K562 (cell line): ENCODE measurements around the gene PRXL2B. TPM values are rescaled to one million over a fixed set of nuclear protein-coding genes. Genes with fewer than 3 reads are reported as not detected.

Experiments used
- ATAC-seq: fragments of 200-7000 bp; cut with Tn5 transposase; 3 replicates; pipeline ENCODE4 v1.9.1; 2020; ENCODE audit warnings: moderate library complexity
- BruUV-seq: library from RNA; stranded (reverse); fragments of 400-500 nt; replicated peaks from 2 replicates; lab custom pipeline; 2021; lab: Mats Ljungman, UMichigan
- CTCF ChIA-PET: fragments of 300-600 bp; formaldehyde crosslinking; extraction: SDS; loops from one replicate; lab custom pipeline; 2021; ENCODE audit warnings: low intra/inter-chr PET ratio; lab: Yijun Ruan, JAX
- POLR2A ChIA-PET: fragments of 300-600, 350-650 bp; sonication (Branson Sonifier 250); formaldehyde crosslinking; extraction: SDS; loops from one replicate; lab custom pipeline; 2021; ENCODE audit warnings: antibody characterized with exemption, inconsistent platforms; lab: Yijun Ruan, JAX
- DNase-seq, 4 experiments: peaks; one replicate each; pipeline versions ENCODE4 v3.0.0 to v3.0.0-alpha.2; 2011 to 2018; ENCODE audit warnings: low spot score in 3 of 4, mixed read lengths in 3 of 4; ENCODE audit errors: extremely low read depth in 1 of 4
- FAIRE-seq: peaks from 2 replicates; lab custom pipeline; 2011; peaks lifted over from hg19 to GRCh38; lab: Jason Lieb, UNC
- H2AFZ ChIP-seq: 2 replicates; pipeline ENCODE4 v1.6.0; 2011; ENCODE audit warnings: low read depth, low read length, control low read depth, inconsistent platforms
- H3K27ac ChIP-seq: fragments of 200-600 bp; 3 replicates; pipeline ENCODE4 v1.8.0; 2011; ENCODE audit warnings: low read depth, mild to moderate bottlenecking, control low read depth, inconsistent platforms, low read length, moderate library complexity, mixed read lengths; ENCODE audit errors: extremely low read depth
- H3K27me3 ChIP-seq, 2 experiments: fragments of 300-600 bp in 1 of 2; 2 replicates in 1 of 2; 3 replicates in 1 of 2; pipeline versions ENCODE4 v1.6.0 to v1.8.0; 2011; ENCODE audit warnings: inconsistent platforms in 2 of 2, low read length in 2 of 2, mild to moderate bottlenecking in 1 of 2, mixed read lengths in 1 of 2, moderate library complexity in 1 of 2; ENCODE audit not compliant: control insufficient read depth in 2 of 2, insufficient read depth in 2 of 2
- H3K36me3 ChIP-seq: fragments of 300-600 bp; 3 replicates; pipeline ENCODE4 v1.8.0; 2011; ENCODE audit warnings: mild to moderate bottlenecking, low read length, inconsistent platforms; ENCODE audit not compliant: control insufficient read depth, insufficient read depth
- H3K4me1 ChIP-seq, 2 experiments: fragments of 200-600 bp in 1 of 2; replicated peaks in 1 of 2; 2 replicates in 1 of 2; 3 replicates in 1 of 2; pipeline versions ENCODE4 v1.5.1 to v1.8.0; 2011; ENCODE audit warnings: inconsistent platforms in 2 of 2, low read length in 2 of 2, mild to moderate bottlenecking in 1 of 2, mixed read lengths in 1 of 2, moderate library complexity in 1 of 2; ENCODE audit not compliant: control insufficient read depth in 2 of 2, insufficient read depth in 2 of 2
- H3K4me2 ChIP-seq: 2 replicates; pipeline ENCODE4 v1.6.1; 2011; ENCODE audit warnings: low read length, control low read depth, inconsistent platforms, mixed read lengths; ENCODE audit not compliant: insufficient read depth
- H3K4me3 ChIP-seq: fragments of 200-600 bp; sonication (generic), shearing (Covaris generic); 2 replicates; pipeline ENCODE4 v1.5.1; 2016; ENCODE audit warnings: control low read depth, inconsistent platforms
- H3K79me2 ChIP-seq: fragments of 200-600 bp; 3 replicates; pipeline ENCODE4 v1.8.0; 2011; ENCODE audit warnings: low read length, inconsistent platforms; ENCODE audit not compliant: control insufficient read depth, insufficient read depth
- H3K9ac ChIP-seq, 2 experiments: 2 replicates each; pipeline versions ENCODE4 v1.6.0 to v1.6.1; 2011; ENCODE audit warnings: low read depth in 2 of 2, low read length in 2 of 2, control low read depth in 1 of 2, inconsistent platforms in 1 of 2, mild to moderate bottlenecking in 1 of 2, mixed read lengths in 1 of 2; ENCODE audit not compliant: insufficient read depth in 1 of 2
- H3K9me1 ChIP-seq: one replicate; pipeline ENCODE4 v1.6.0; 2011; ENCODE audit warnings: inconsistent platforms, mild to moderate bottlenecking, low read length, moderate library complexity; ENCODE audit not compliant: control insufficient read depth, insufficient read depth
- H3K9me3 ChIP-seq: replicated peaks from 2 replicates; pipeline ENCODE4 v1.5.1; 2011; ENCODE audit warnings: low read depth, low read length, inconsistent platforms; ENCODE audit not compliant: control insufficient read depth, insufficient read depth
- H4K20me1 ChIP-seq: replicated peaks from 2 replicates; pipeline ENCODE4 v1.6.1; 2011; ENCODE audit warnings: low read length, inconsistent platforms, mixed read lengths; ENCODE audit not compliant: control insufficient read depth, insufficient read depth
- AFF1 ChIP-seq, 2 experiments: fragments of 450-650 bp; IDR thresholded peaks; 2 replicates each; pipeline ENCODE4 v1.6.1; 2018; ENCODE audit warnings: mild to moderate bottlenecking in 2 of 2, low read depth in 1 of 2; ENCODE audit not compliant: partially characterized antibody in 2 of 2
- CBFA2T2 ChIP-seq: fragments of 450-650 bp; conservative IDR thresholded peaks from 2 replicates; pipeline ENCODE4 v1.6.1; 2017; ENCODE audit warnings: mild to moderate bottlenecking
- CREB3 ChIP-seq: fragments of 450-650 bp; conservative IDR thresholded peaks from 2 replicates; pipeline ENCODE4 v1.6.1; 2016; ENCODE audit warnings: missing genetic modification characterization, low read depth, mild to moderate bottlenecking, missing compliant biosample characterization, moderate library complexity
- ESRRA ChIP-seq: fragments of 450-650 bp; IDR thresholded peaks from 2 replicates; pipeline ENCODE4 v1.6.1; 2014; ENCODE audit warnings: low read depth, mild to moderate bottlenecking, moderate library complexity, borderline replicate concordance
- HDAC2 ChIP-seq: fragments of 450-650 bp; IDR thresholded peaks from 2 replicates; pipeline ENCODE4 v1.6.1; 2016; ENCODE audit warnings: mild to moderate bottlenecking
- NKRF ChIP-seq: fragments of 450-650 bp; IDR thresholded peaks from 2 replicates; pipeline ENCODE4 v1.6.1; 2016; ENCODE audit warnings: borderline replicate concordance
- RFX7 ChIP-seq: fragments of 250-450 bp; sonication (Bioruptor Pico); IDR thresholded peaks from 2 replicates; pipeline ENCODE4 v1.5.1; 2021; ENCODE audit warnings: mild to moderate bottlenecking
- ZBTB12 ChIP-seq: fragments of 250-450 bp; sonication (Bioruptor Pico); IDR thresholded peaks from 2 replicates; pipeline ENCODE4 v1.4.0; 2020
- ZNF143 ChIP-seq: sonication (generic); formaldehyde crosslinking; IDR thresholded peaks from 2 replicates; pipeline ENCODE4 v1.9.0; 2022; ENCODE audit warnings: mild to moderate bottlenecking, missing genetic modification reagents
- ZNF79 ChIP-seq: fragments of 250-450 bp; sonication (Bioruptor Pico); IDR thresholded peaks from 2 replicates; pipeline ENCODE4 v1.4.0; 2020; ENCODE audit warnings: low read depth, mild to moderate bottlenecking, moderate library complexity
- WGBS: fragments of 100-300 bp; shearing (Covaris generic); methylation state at CpG from one replicate; pipeline ENCODE4 v1.1.6; 2016; ENCODE audit warnings: low coverage, mixed read lengths; ENCODE audit not compliant: insufficient coverage; ENCODE audit errors: missing lambda C conversion rate; 5-methylcytosine and 5-hydroxymethylcytosine counted together
- in situ Hi-C: fragments of 300-500 bp; cut with MboI; formaldehyde crosslinking; loops from 4 replicates; pipeline ENCODE4 v1.15.0; 2018; ENCODE audit warnings: inconsistent platforms, mixed read lengths
- intact Hi-C: fragments of 100-400 bp; cut with micrococcal nuclease; formaldehyde crosslinking; loops from 2 replicates; pipeline ENCODE4 v1.14.2; 2022
- polyA plus RNA-seq, 8 experiments: library from polyadenylated mRNA; depleted of rRNA in 4 of 8; stranded (reverse) in 5 of 8; unstranded in 3 of 8; fragments of >200 nt; fragmentation: Nextera tagmentation in 2 of 8; fragmentation: Illumina TruSeq in 1 of 8; extraction: Ambion mirVana in 2 of 8; extraction: Trizol in 1 of 8; gene quantifications; 2 replicates each; pipeline versions ENCODE4 v1.2.1 to v1.2.3, GENCODE V29; 2011 to 2014; ENCODE audit warnings: inconsistent platforms in 1 of 8, missing spikeins in 1 of 8
- total RNA-seq, 7 experiments: library from RNA; depleted of rRNA in 6 of 7; stranded (reverse); fragments of >200 nt in 6 of 7; fragmentation: Illumina TruSeq in 2 of 7; extraction: Trizol in 2 of 7; gene quantifications; 2 replicates each; pipeline versions ENCODE4 v1.2.1 to v1.2.3, GENCODE V29; 2011 to 2021; ENCODE audit warnings: low replicate concordance in 1 of 7

PRXL2B gene
- total and polyA plus RNA-seq, 9 of the 15 experiments (the other 6 are each of a cell fraction or from before 2014, with no cell fraction given): 0.99 to 25.3 (median 11.8) TPM

GRCh38 chr1:2544875-2545640 is 41.5 kb upstream of the PRXL2B start:
- 31% methylated on average over 18 of the region's 19 CpGs for WGBS
- intact Hi-C loops: loop anchor here (5.0 to 10.0 kb wide), 3 partner anchors 42 to 350 kb away; partner anchors contain the start of genes FAAP20 and PRXL2B
- Histone ChIP-seq H4K20me1 (no peaks in the 10 kb centered on the region; the same call in 1 of the 2 replicates), H3K27ac (peak overlapping the region; percentile 78), H3K4me1 (peaks cover 76 to 98% of the 10 kb centered on the region in 2 experiments), H3K4me2 (peak overlapping the region; percentile 82), H3K9me1 (peaks cover 7% of the 10 kb centered on the region), H3K79me2 (peaks cover 9% of the 10 kb centered on the region; the same call in 1 of the 3 replicates), H3K36me3 (no peaks in the 10 kb centered on the region), H3K4me3 (peak overlapping the region; percentile 42; the same call in 1 of the 2 replicates), H3K9me3 (no peaks in the 10 kb centered on the region), H3K27me3 (no peaks in the 10 kb centered on the region), H3K9ac (peak overlapping the region; percentile 47 to 90), H2AFZ (peak overlapping the region; percentile 75)
- CTCF ChIA-PET: no interaction called here
- FAIRE-seq (no peak), ATAC-seq (no peak), DNase-seq (peak in 2 of 4 experiments; percentile 68 to 80)
- no TSS peak for BruUV-seq
- POLR2A ChIA-PET: interaction anchor here (0.6 to 1.6 kb wide), 8 partner anchors 16 to 356 kb away, joined by 3 to 6 read pairs (median 3); partner anchors contain the start of gene PANK4
- in situ Hi-C loops: loop anchor here (25.0 kb wide), 1 partner anchor 358 kb away; the partner anchor contains the start of gene FAAP20
- no peak for TF ChIP-seq NKRF
- no peak for TF ChIP-seq ZBTB12
- TF ChIP-seq AFF1 (IDR thresholded peaks at IDR 0.05; ENCODE audit: low read depth in 1 of 2, partially characterized antibody in 2 of 2): no peak
- TF ChIP-seq CREB3 (tag): 0 out of 2 replicates have a peak, but pooled peaks have one; percentile 36
- TF ChIP-seq CBFA2T2: peak; percentile 13; the same call in 1 of the 2 replicates
- TF ChIP-seq RFX7: no peak
- TF ChIP-seq ESRRA: peak; percentile 63
- TF ChIP-seq HDAC2: no peak
- TF ChIP-seq ZNF143 (CRISPR knock-in tag): no peak
- no peak for TF ChIP-seq ZNF79 (CRISPR knock-in tag)
